OCI-LY7 (cell line): ENCODE data around the gene PCDH8. TPM values are rescaled to one million over a fixed set of nuclear protein-coding genes. Genes with fewer than 3 reads are reported as not detected.

Experiments
- BruUV-seq: library from RNA; stranded (reverse); fragments of 400-500 nt; replicated peaks from 2 replicates; lab custom pipeline; 2021; lab: Mats Ljungman, UMichigan
- CTCF ChIA-PET: fragments of 300-600 bp; sonication (Branson Sonifier 250); formaldehyde crosslinking; loops from one replicate; lab custom pipeline; 2022; ENCODE audit warnings: antibody characterized with exemption; ENCODE audit not compliant: unreplicated experiment; lab: Charles Lee
- POLR2A ChIA-PET: fragments of 300-600 bp; sonication (Branson Sonifier 250); formaldehyde crosslinking; loops from one replicate; lab custom pipeline; 2022; ENCODE audit warnings: antibody characterized with exemption; lab: Charles Lee
- DNase-seq: peaks from one replicate; pipeline ENCODE4 v3.0.0-alpha.2; 2015; ENCODE audit warnings: low spot score
- H2AFZ ChIP-seq: fragments of 200-600 bp; sonication (generic), shearing (Covaris generic); 2 replicates; pipeline ENCODE4 v1.6.1; 2014; ENCODE audit warnings: mild to moderate bottlenecking, antibody characterized with exemption, low read length, moderate library complexity
- H3K27ac ChIP-seq: fragments of 200-600 bp; sonication (generic); 2 replicates; pipeline ENCODE4 v1.5.1; 2014; ENCODE audit warnings: mixed run types, low read depth, mild to moderate bottlenecking, moderate library complexity, low read length, inconsistent platforms; ENCODE audit not compliant: poor library complexity, severe bottlenecking
- H3K36me3 ChIP-seq: fragments of 200-600 bp; sonication (generic); 2 replicates; pipeline ENCODE4 v1.6.1; 2014; ENCODE audit warnings: mild to moderate bottlenecking, antibody characterized with exemption, low read length, moderate library complexity, mixed read lengths; ENCODE audit not compliant: insufficient read depth
- H3K4me1 ChIP-seq: fragments of 200-600 bp; sonication (generic); 2 replicates; pipeline ENCODE4 v1.5.1; 2014; ENCODE audit warnings: mild to moderate bottlenecking, low read length; ENCODE audit not compliant: insufficient read depth, poor library complexity, severe bottlenecking
- H3K4me2 ChIP-seq: fragments of 200-600 bp; sonication (generic); 2 replicates; pipeline ENCODE4 v1.6.1; 2014; ENCODE audit warnings: mild to moderate bottlenecking, low read length
- H3K4me3 ChIP-seq: fragments of 200-600 bp; sonication (generic); 2 replicates; pipeline ENCODE4 v1.5.1; 2014; ENCODE audit warnings: mild to moderate bottlenecking, low read depth, low read length; ENCODE audit not compliant: poor library complexity, severe bottlenecking
- H3K79me2 ChIP-seq: fragments of 200-600 bp; sonication (generic); 2 replicates; pipeline ENCODE4 v1.6.1; 2016; ENCODE audit warnings: low read depth, mild to moderate bottlenecking, low read length, moderate library complexity, mixed read lengths; ENCODE audit not compliant: insufficient read depth
- H3K9me2 ChIP-seq: fragments of 200-600 bp; sonication (generic); 2 replicates; pipeline ENCODE4 v1.6.1; 2016; ENCODE audit warnings: mild to moderate bottlenecking, low read length, mixed read lengths; ENCODE audit not compliant: insufficient read depth
- H3K9me3 ChIP-seq: fragments of 200-600 bp; sonication (generic); 2 replicates; pipeline ENCODE4 v1.6.1; 2014; ENCODE audit warnings: mild to moderate bottlenecking, mixed run types, low read length, mixed read lengths
- H4K20me1 ChIP-seq: fragments of 200-600 bp; sonication (generic); 2 replicates; pipeline ENCODE4 v1.6.1; 2014; ENCODE audit warnings: mild to moderate bottlenecking, antibody characterized with exemption, low read length, moderate library complexity, mixed read lengths; ENCODE audit not compliant: insufficient read depth
- EZH2phosphoT487 ChIP-seq: fragments of 200-600 bp; sonication (generic); IDR thresholded peaks from 2 replicates; pipeline ENCODE4 v1.6.1; 2018; ENCODE audit warnings: low read depth, borderline replicate concordance, mild to moderate bottlenecking, mixed run types, antibody characterized with exemption, low read length, moderate library complexity, mixed read lengths
- intact Hi-C: fragments of 100-400 bp; cut with micrococcal nuclease; formaldehyde crosslinking; loops from one replicate; pipeline ENCODE4 v1.10.0; 2022; ENCODE audit not compliant: unreplicated experiment
- total RNA-seq, 2 experiments: library from RNA; depleted of rRNA in 1 of 2; stranded (reverse); fragments of >200 nt in 1 of 2; shearing (Covaris generic) in 1 of 2; gene quantifications; 2 replicates each; pipeline ENCODE4 v1.2.3, GENCODE V29; 2014 to 2022
- TF ChIP-seq, protein P1 (sequence below): fragments of 200-600 bp; sonication (generic); conservative IDR thresholded peaks from 2 replicates; pipeline ENCODE4 v1.5.1; 2014; ENCODE audit warnings: mild to moderate bottlenecking, antibody characterized with exemption, low read length, moderate library complexity, mixed read lengths

Gene PCDH8
- total RNA-seq, 2 experiments from 2014 or later, result not detected

DNA sequence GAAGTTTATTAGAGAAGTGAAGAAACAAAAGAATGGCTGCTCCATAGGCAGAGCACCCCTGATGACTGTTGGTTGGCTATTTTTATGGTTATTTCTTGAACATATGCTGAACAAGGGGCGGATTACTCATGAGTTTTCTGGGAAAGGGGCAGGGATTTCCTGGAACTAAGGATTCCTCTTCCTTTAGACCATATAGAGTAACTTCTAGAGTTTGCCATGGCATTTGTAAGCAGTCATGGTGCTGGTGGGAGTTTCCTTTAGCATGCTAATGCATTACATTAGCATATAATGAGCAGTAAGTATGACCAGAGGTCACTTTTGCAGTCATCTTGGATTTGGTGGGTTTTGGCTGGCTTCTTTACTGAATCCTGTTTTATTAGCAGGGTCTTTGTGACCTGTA is 38.7 kb upstream of the PCDH8 start:
- H3K4me1 ChIP-seq, result no peaks in the 10 kb centered on the region
- no peak overlapping the region for H3K27ac ChIP-seq
- no peaks in the 10 kb centered on the region for H4K20me1 ChIP-seq
- no peaks in the 10 kb centered on the region for H3K79me2 ChIP-seq
- H2AFZ ChIP-seq, result no peak overlapping the region
- POLR2A ChIA-PET, result no interaction called here
- no peak overlapping the region for H3K4me2 ChIP-seq
- CTCF ChIA-PET, result no interaction called here
- no peak for TF ChIP-seq EZH2phosphoT487
- BruUV-seq, result no TSS peak
- intact Hi-C loops, result no loop called here
- H3K4me3 ChIP-seq, result no peak overlapping the region
- DNase-seq, result no peak
- no peaks in the 10 kb centered on the region for H3K36me3 ChIP-seq
- no peaks in the 10 kb centered on the region for H3K9me2 ChIP-seq
- no peaks in the 10 kb centered on the region for H3K9me3 ChIP-seq

DNA sequence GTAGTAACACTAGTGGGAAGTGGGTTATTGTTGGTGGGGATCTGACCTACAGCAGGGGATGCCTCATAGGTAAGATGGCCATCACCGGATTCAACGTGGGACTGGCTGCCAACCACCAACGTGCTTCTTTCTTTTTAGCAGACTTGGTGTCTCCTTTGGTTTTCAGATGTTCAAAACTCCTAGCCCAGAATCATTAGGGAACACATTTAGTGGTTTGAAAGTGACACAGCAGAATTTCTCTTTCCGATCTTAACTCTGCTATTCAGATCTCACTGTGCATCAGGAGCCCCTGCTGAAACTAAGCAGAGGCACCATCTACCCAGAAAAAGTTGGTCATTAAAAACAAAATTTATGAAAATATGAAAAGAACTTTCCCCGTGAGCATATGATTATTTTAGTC is 36.7 kb upstream of the PCDH8 start:
- Histone ChIP-seq H3K27ac (no peak overlapping the region), H3K79me2 (no peaks in the 10 kb centered on the region), H3K4me1 (no peaks in the 10 kb centered on the region), H3K36me3 (no peaks in the 10 kb centered on the region), H3K4me2 (no peak overlapping the region), H2AFZ (no peak overlapping the region), H3K9me3 (no peaks in the 10 kb centered on the region), H4K20me1 (no peaks in the 10 kb centered on the region), H3K4me3 (no peak overlapping the region), H3K9me2 (no peaks in the 10 kb centered on the region)
- BruUV-seq, result no TSS peak
- intact Hi-C loops, result no loop called here
- POLR2A ChIA-PET, result no interaction called here
- CTCF ChIA-PET, result no interaction called here
- DNase-seq, result no peak
- TF ChIP-seq EZH2phosphoT487, result no peak
- TF ChIP-seq, protein P1, sequence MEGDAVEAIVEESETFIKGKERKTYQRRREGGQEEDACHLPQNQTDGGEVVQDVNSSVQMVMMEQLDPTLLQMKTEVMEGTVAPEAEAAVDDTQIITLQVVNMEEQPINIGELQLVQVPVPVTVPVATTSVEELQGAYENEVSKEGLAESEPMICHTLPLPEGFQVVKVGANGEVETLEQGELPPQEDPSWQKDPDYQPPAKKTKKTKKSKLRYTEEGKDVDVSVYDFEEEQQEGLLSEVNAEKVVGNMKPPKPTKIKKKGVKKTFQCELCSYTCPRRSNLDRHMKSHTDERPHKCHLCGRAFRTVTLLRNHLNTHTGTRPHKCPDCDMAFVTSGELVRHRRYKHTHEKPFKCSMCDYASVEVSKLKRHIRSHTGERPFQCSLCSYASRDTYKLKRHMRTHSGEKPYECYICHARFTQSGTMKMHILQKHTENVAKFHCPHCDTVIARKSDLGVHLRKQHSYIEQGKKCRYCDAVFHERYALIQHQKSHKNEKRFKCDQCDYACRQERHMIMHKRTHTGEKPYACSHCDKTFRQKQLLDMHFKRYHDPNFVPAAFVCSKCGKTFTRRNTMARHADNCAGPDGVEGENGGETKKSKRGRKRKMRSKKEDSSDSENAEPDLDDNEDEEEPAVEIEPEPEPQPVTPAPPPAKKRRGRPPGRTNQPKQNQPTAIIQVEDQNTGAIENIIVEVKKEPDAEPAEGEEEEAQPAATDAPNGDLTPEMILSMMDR, result no peak

DNA sequence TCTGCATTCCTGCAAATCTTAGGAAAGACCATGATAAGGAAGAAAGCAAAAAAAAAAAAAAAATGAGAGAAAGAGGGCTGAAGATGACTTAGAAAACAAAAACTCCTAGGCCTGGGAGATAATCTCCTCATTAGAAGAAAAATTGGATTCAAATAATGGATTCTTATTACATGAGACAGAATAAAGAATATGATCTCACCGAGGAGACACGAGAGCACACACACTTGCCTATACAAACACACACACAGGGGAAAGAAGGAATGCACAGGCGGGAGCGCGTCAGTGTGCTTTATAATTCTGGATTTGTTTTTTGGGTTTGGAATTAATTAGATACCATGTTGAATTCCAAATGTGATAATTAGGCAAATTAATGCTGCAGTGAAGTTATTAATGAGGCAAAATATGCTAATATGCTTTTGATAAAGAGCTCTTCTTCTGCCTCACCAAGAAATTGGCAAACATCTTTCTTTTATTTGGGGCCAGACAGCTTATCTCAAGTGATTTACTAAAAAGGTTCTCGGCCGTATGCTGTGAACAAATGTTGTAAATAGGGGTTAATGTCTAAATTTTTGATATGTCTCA is 36.1 kb upstream of the PCDH8 start:
- Histone ChIP-seq H3K36me3 (no peaks in the 10 kb centered on the region), H3K79me2 (no peaks in the 10 kb centered on the region), H3K4me2 (no peak overlapping the region), H3K27ac (no peak overlapping the region), H3K4me3 (no peak overlapping the region), H3K4me1 (no peaks in the 10 kb centered on the region), H3K9me2 (no peaks in the 10 kb centered on the region), H2AFZ (no peak overlapping the region), H4K20me1 (no peaks in the 10 kb centered on the region), H3K9me3 (no peaks in the 10 kb centered on the region)
- TF ChIP-seq, protein P1, result no peak
- TF ChIP-seq EZH2phosphoT487, result no peak
- DNase-seq, result no peak
- no TSS peak for BruUV-seq
- POLR2A ChIA-PET, result no interaction called here
- CTCF ChIA-PET, result no interaction called here
- intact Hi-C loops, result no loop called here
